Mammary epithelial cell (primary cell): ENCODE measurements around the gene PLEKHG1.

Source experiments
- CTCF ChIP-seq, 2 donors: IDR thresholded peaks in 1 of 2; conservative IDR thresholded peaks in 1 of 2; 2 replicates each; pipeline ENCODE4 v1.5.1; 2011 to 2012; ENCODE audit warnings: inconsistent platforms in 2 of 2, low read length in 2 of 2, mild to moderate bottlenecking in 2 of 2, control low read depth in 1 of 2, low read depth in 1 of 2; ENCODE audit not compliant: insufficient read depth in 1 of 2; ENCODE audit errors: extremely low read depth in 1 of 2
- EZH2 ChIP-seq: IDR thresholded peaks from 2 replicates; pipeline ENCODE4 v1.6.1; 2012; ENCODE audit warnings: low read length, inconsistent platforms, borderline replicate concordance

GRCh38 chr6:150565945-150566344 is 33.7 kb upstream of the PLEKHG1 start:
- no peak for TF ChIP-seq CTCF (conservative IDR thresholded peaks at IDR 0.05 in 1 of 2, IDR thresholded peaks at IDR 0.05 in 1 of 2; ENCODE audit: extremely low read depth in 1 of 2, insufficient read depth in 1 of 2, low read depth in 1 of 2, low read length in 2 of 2)
- no peak for TF ChIP-seq EZH2
